Transverse colon (tissue), 4 donors: Measurements from ENCODE around the gene PSMD13. TPM values are rescaled to one million over a fixed set of nuclear protein-coding genes. Genes with fewer than 3 reads are reported as not detected.

Experiments used
- DNase-seq: peaks from one replicate; pipeline ENCODE4 v3.0.0-alpha.2; 2019
- H3K27ac ChIP-seq, 4 donors: fragments of 200-600 bp; sonication (generic); 2 replicates each; pipeline ENCODE4 v1.5.1; 2016 to 2018; ENCODE audit warnings: inconsistent platforms in 4 of 4
- H3K27me3 ChIP-seq: fragments of 200-600 bp; sonication (generic); 2 replicates; pipeline ENCODE4 v1.5.1; 2017; ENCODE audit warnings: inconsistent platforms
- H3K36me3 ChIP-seq, 4 donors: fragments of 200-600 bp; sonication (generic); 2 replicates each; pipeline ENCODE4 v1.5.1; 2017 to 2019; ENCODE audit warnings: inconsistent platforms in 4 of 4
- H3K4me1 ChIP-seq, 4 donors: fragments of 200-600 bp; sonication (generic); 2 replicates each; pipeline ENCODE4 v1.5.1; 2017 to 2020; ENCODE audit warnings: inconsistent platforms in 4 of 4
- H3K4me3 ChIP-seq, 4 donors: fragments of 200-600 bp; sonication (generic); 1 replicate in 1 of 4; 2 replicates in 3 of 4; pipeline versions ENCODE4 v1.5.1 to v1.6.1; 2017 to 2019; ENCODE audit warnings: inconsistent platforms in 4 of 4
- H3K9me3 ChIP-seq, 2 donors: fragments of 200-600 bp; sonication (generic); 2 replicates each; pipeline ENCODE4 v1.5.1; 2017 to 2019; ENCODE audit warnings: inconsistent platforms in 2 of 2
- CTCF ChIP-seq, 5 experiments: fragments of 200-600 bp in 3 of 5; fragments of 450-650 bp in 2 of 5; sonication (generic) in 3 of 5; IDR thresholded peaks; 1 replicate in 2 of 5; 2 replicates in 3 of 5; pipeline ENCODE4 v1.5.1; 2016 to 2017; ENCODE audit warnings: antibody characterized with exemption in 5 of 5, inconsistent platforms in 3 of 5, mild to moderate bottlenecking in 2 of 5, moderate library complexity in 1 of 5
- EP300 ChIP-seq: sonication (generic); formaldehyde crosslinking; IDR thresholded peaks from one replicate; pipeline ENCODE4 v1.6.1; 2017; ENCODE audit warnings: antibody characterized with exemption, low read depth
- POLR2A ChIP-seq: fragments of 450-650 bp; IDR thresholded peaks from one replicate; pipeline ENCODE4 v1.6.1; 2016; ENCODE audit warnings: antibody characterized with exemption, mild to moderate bottlenecking, moderate library complexity
- POLR2AphosphoS5 ChIP-seq, 3 donors: sonication (generic); formaldehyde crosslinking; IDR thresholded peaks; one replicate each; pipeline ENCODE4 v1.6.1; 2016; ENCODE audit warnings: antibody characterized with exemption in 3 of 3
- WGBS, 2 donors: methylation state at CpG; one replicate each; pipeline ENCODE4 v1.1.5; 2018; ENCODE audit warnings: low coverage in 1 of 2; 5-methylcytosine and 5-hydroxymethylcytosine counted together
- in situ Hi-C, 4 donors: fragments of 200-750 bp; cut with MboI; loops; one replicate each; pipeline versions ENCODE4 v1.15.0 to v1.15.1; 2017; ENCODE audit warnings: low sequenced_read_pairs in 3 of 4, low pct_ligation_motif_present in 1 of 4, low pct_unique_long_range_greater_than_20kb in 1 of 4
- intact Hi-C: fragments of 100-400 bp; cut with DNase I; formaldehyde crosslinking; loops from one replicate; pipeline ENCODE4 v1.15.1; 2023; ENCODE audit warnings: low total_unique reads
- total RNA-seq, 4 donors: library from RNA; depleted of rRNA; stranded (reverse); fragments of >200 nt; gene quantifications; one replicate each; pipeline ENCODE4 v1.1.0, GENCODE V29; 2016

PSMD13 gene
- total RNA-seq, 4 donors from 2014 or later = 23.2 to 96.5 (median 52.2) TPM

- intact Hi-C loops = no loop called here
- H3K27ac ChIP-seq = no peak overlapping the region
- peaks cover 31% of the 10 kb centered on the region for H3K27me3 ChIP-seq
- H3K9me3 ChIP-seq = no peaks in the 10 kb centered on the region
- WGBS, 2 donors = 60 to 75% methylated on average over 1 to 25 of the region's 35 CpGs
- H3K4me1 ChIP-seq = peaks cover 0 to 12% (median 5%) of the 10 kb centered on the region in 4 donors
- DNase-seq = no peak
- in situ Hi-C loops = no loop called here
- TF ChIP-seq CTCF (IDR thresholded peaks at IDR 0.05) (no peak), POLR2A (no peak), EP300 (no peak), POLR2AphosphoS5 (IDR thresholded peaks at IDR 0.05) (no peak)
- no peaks in the 10 kb centered on the region for H3K36me3 ChIP-seq
- no peak overlapping the region for H3K4me3 ChIP-seq
These were observed 59.6 kb downstream of the PSMD13 start for GRCh38 chr11:296171-297050.

GRCh38 chr11:297051-297585 lies 60.3 kb downstream of the PSMD13 start:
- peaks cover 31% of the 10 kb centered on the region for H3K27me3 ChIP-seq
- intact Hi-C loops = no loop called here
- H3K36me3 ChIP-seq = no peaks in the 10 kb centered on the region
- H3K4me1 ChIP-seq = peaks cover 0 to 12% (median 5%) of the 10 kb centered on the region in 4 donors
- 0 to 52% methylated on average over 1 to 10 of the region's 13 CpGs for WGBS, 2 donors
- H3K4me3 ChIP-seq = no peak overlapping the region
- DNase-seq = no peak
- H3K27ac ChIP-seq = peak overlapping the region in 1 of 4 donors; percentile 23
- in situ Hi-C loops = no loop called here
- TF ChIP-seq EP300 (no peak), POLR2A (no peak), CTCF (IDR thresholded peaks at IDR 0.05) (no peak), POLR2AphosphoS5 (IDR thresholded peaks at IDR 0.05) (no peak)
- H3K9me3 ChIP-seq = no peaks in the 10 kb centered on the region

GRCh38 chr11:297586-298405 lies 61.0 kb downstream of the PSMD13 start:
- peak overlapping the region in 2 of 4 donors; percentile 23 to 24 for H3K27ac ChIP-seq
- in situ Hi-C loops (no loop called here), intact Hi-C loops (no loop called here)
- TF ChIP-seq EP300 = no peak
- TF ChIP-seq CTCF (IDR thresholded peaks at IDR 0.05) = no peak
- TF ChIP-seq POLR2AphosphoS5 (IDR thresholded peaks at IDR 0.05) = no peak
- TF ChIP-seq POLR2A = no peak
- WGBS, 2 donors = 25 to 33% methylated on average over 4 to 26 of the region's 26 CpGs
- no peak overlapping the region for H3K4me3 ChIP-seq
- H3K4me1 ChIP-seq = peaks cover 0 to 12% (median 5%) of the 10 kb centered on the region in 4 donors
- no peaks in the 10 kb centered on the region for H3K9me3 ChIP-seq
- no peak for DNase-seq
- peaks cover 31% of the 10 kb centered on the region for H3K27me3 ChIP-seq
- no peaks in the 10 kb centered on the region for H3K36me3 ChIP-seq
